Measurements from ENCODE around the gene SPATS2L. TPM values are rescaled to one million over a fixed set of nuclear protein-coding genes. Genes with fewer than 3 reads are reported as not detected.
"Not testable (repeated sequence)": the region's sequence is repeated elsewhere in the genome, so short reads cannot be mapped to it uniquely, and the experiment has no call there.

The SPATS2L gene
- total RNA-seq, 1 experiment from 2014 or later, result not detected

GRCh38 chr2:200344202-200344601 is 37.7 kb downstream of the SPATS2L start:
- H3K9me3 ChIP-seq (ENCODE audit: low read length); H3K79me2 ChIP-seq (ENCODE audit: low read length); H4K20me1 ChIP-seq (ENCODE audit: insufficient read depth, low read depth, low read length); H3K4me3 ChIP-seq (ENCODE audit: low read length); H2AFZ ChIP-seq (ENCODE audit: low read length); H3K9me2 ChIP-seq (replicated peaks; ENCODE audit: insufficient read depth, low read length); H3K36me3 ChIP-seq (ENCODE audit: insufficient read depth, low read length); DNase-seq; H3K4me2 ChIP-seq (ENCODE audit: low read depth, low read length, poor library complexity, severe bottlenecking); H3K4me1 ChIP-seq (ENCODE audit: low read length); H3K9ac ChIP-seq (ENCODE audit: low read length); H3K27me3 ChIP-seq (ENCODE audit: low read length); H3K27ac ChIP-seq (ENCODE audit: low read length): not testable (repeated sequence)

- no peaks in the 10 kb centered on the region for H3K79me2 ChIP-seq (ENCODE audit: low read length)
These were observed 39.5 kb downstream of the SPATS2L start for GRCh38 chr2:200345975-200346374.

GRCh38 chr2:200347301-200347700 is 40.8 kb downstream of the SPATS2L start:
- no peak overlapping the region for H3K27ac ChIP-seq (ENCODE audit: low read length)
- H3K36me3 ChIP-seq (ENCODE audit: insufficient read depth, low read length), result no peaks in the 10 kb centered on the region
- no peak overlapping the region for H2AFZ ChIP-seq (ENCODE audit: low read length)
- no peak overlapping the region for H3K4me2 ChIP-seq (ENCODE audit: low read depth, low read length, poor library complexity, severe bottlenecking)
- no peaks in the 10 kb centered on the region for H4K20me1 ChIP-seq (ENCODE audit: insufficient read depth, low read depth, low read length)
- no peak for DNase-seq
- H3K9me3 ChIP-seq (ENCODE audit: low read length), result no peaks in the 10 kb centered on the region
- no peaks in the 10 kb centered on the region for H3K9me2 ChIP-seq (replicated peaks; ENCODE audit: insufficient read depth, low read length)
- H3K27me3 ChIP-seq (ENCODE audit: low read length), result no peaks in the 10 kb centered on the region
- H3K4me1 ChIP-seq (ENCODE audit: low read length), result no peaks in the 10 kb centered on the region; the same call in 1 of the 2 replicates
- no peak overlapping the region for H3K9ac ChIP-seq (ENCODE audit: low read length)
- H3K4me3 ChIP-seq (ENCODE audit: low read length), result no peak overlapping the region
- H3K79me2 ChIP-seq (ENCODE audit: low read length), result no peaks in the 10 kb centered on the region

More at GRCh38 chr2:200345975-200346374, 39.5 kb downstream of the SPATS2L start:
- DNase-seq, result no peak
- Histone ChIP-seq H3K27ac (ENCODE audit: low read length) (no peak overlapping the region), H3K4me2 (ENCODE audit: low read depth, low read length, poor library complexity, severe bottlenecking) (no peak overlapping the region), H3K9me3 (ENCODE audit: low read length) (no peaks in the 10 kb centered on the region), H3K9me2 (replicated peaks; ENCODE audit: insufficient read depth, low read length) (no peaks in the 10 kb centered on the region), H3K27me3 (ENCODE audit: low read length) (no peaks in the 10 kb centered on the region), H3K4me3 (ENCODE audit: low read length) (no peak overlapping the region), H3K4me1 (ENCODE audit: low read length) (no peaks in the 10 kb centered on the region; the same call in 1 of the 2 replicates), H3K36me3 (ENCODE audit: insufficient read depth, low read length) (no peaks in the 10 kb centered on the region), H3K9ac (ENCODE audit: low read length) (no peak overlapping the region), H2AFZ (ENCODE audit: low read length) (no peak overlapping the region), H4K20me1 (ENCODE audit: insufficient read depth, low read depth, low read length) (no peaks in the 10 kb centered on the region)

- no peak for DNase-seq
- no peaks in the 10 kb centered on the region for H3K36me3 ChIP-seq (ENCODE audit: insufficient read depth, low read length)
- no peaks in the 10 kb centered on the region for H3K9me3 ChIP-seq (ENCODE audit: low read length)
- H2AFZ ChIP-seq (ENCODE audit: low read length), result no peak overlapping the region
- H3K4me3 ChIP-seq (ENCODE audit: low read length), result no peak overlapping the region
- no peaks in the 10 kb centered on the region for H4K20me1 ChIP-seq (ENCODE audit: insufficient read depth, low read depth, low read length)
- H3K27me3 ChIP-seq (ENCODE audit: low read length), result no peaks in the 10 kb centered on the region
- H3K4me2 ChIP-seq (ENCODE audit: low read depth, low read length, poor library complexity, severe bottlenecking), result no peak overlapping the region
- no peaks in the 10 kb centered on the region; the same call in 1 of the 2 replicates for H3K4me1 ChIP-seq (ENCODE audit: low read length)
- H3K9ac ChIP-seq (ENCODE audit: low read length), result no peak overlapping the region
- H3K9me2 ChIP-seq (replicated peaks; ENCODE audit: insufficient read depth, low read length), result no peaks in the 10 kb centered on the region
- no peaks in the 10 kb centered on the region for H3K79me2 ChIP-seq (ENCODE audit: low read length)
- no peak overlapping the region for H3K27ac ChIP-seq (ENCODE audit: low read length)
These were observed 42.5 kb downstream of the SPATS2L start for GRCh38 chr2:200348897-200349563.

- no peak overlapping the region for H3K9ac ChIP-seq (ENCODE audit: low read length)
- no peaks in the 10 kb centered on the region for H3K27me3 ChIP-seq (ENCODE audit: low read length)
- no peak overlapping the region for H3K4me2 ChIP-seq (ENCODE audit: low read depth, low read length, poor library complexity, severe bottlenecking)
- H3K4me3 ChIP-seq (ENCODE audit: low read length), result no peak overlapping the region
- H3K27ac ChIP-seq (ENCODE audit: low read length), result no peak overlapping the region
- no peaks in the 10 kb centered on the region for H3K9me2 ChIP-seq (replicated peaks; ENCODE audit: insufficient read depth, low read length)
- no peak for DNase-seq
- H3K79me2 ChIP-seq (ENCODE audit: low read length), result no peaks in the 10 kb centered on the region
- H3K9me3 ChIP-seq (ENCODE audit: low read length), result no peaks in the 10 kb centered on the region
- no peaks in the 10 kb centered on the region for H3K36me3 ChIP-seq (ENCODE audit: insufficient read depth, low read length)
- no peaks in the 10 kb centered on the region; the same call in 1 of the 2 replicates for H3K4me1 ChIP-seq (ENCODE audit: low read length)
- no peaks in the 10 kb centered on the region for H4K20me1 ChIP-seq (ENCODE audit: insufficient read depth, low read depth, low read length)
- no peak overlapping the region for H2AFZ ChIP-seq (ENCODE audit: low read length)
These were observed 43.4 kb downstream of the SPATS2L start for GRCh38 chr2:200349868-200350267.

GRCh38 chr2:200350850-200351285 is 44.4 kb downstream of the SPATS2L start:
- H3K4me1 ChIP-seq (ENCODE audit: low read length), result no peaks in the 10 kb centered on the region; the same call in 1 of the 2 replicates
- no peaks in the 10 kb centered on the region for H3K9me3 ChIP-seq (ENCODE audit: low read length)
- H3K4me2 ChIP-seq (ENCODE audit: low read depth, low read length, poor library complexity, severe bottlenecking), result no peak overlapping the region
- no peak for DNase-seq
- H2AFZ ChIP-seq (ENCODE audit: low read length), result no peak overlapping the region
- no peaks in the 10 kb centered on the region for H3K9me2 ChIP-seq (replicated peaks; ENCODE audit: insufficient read depth, low read length)
- no peak overlapping the region for H3K4me3 ChIP-seq (ENCODE audit: low read length)
- H3K79me2 ChIP-seq (ENCODE audit: low read length), result no peaks in the 10 kb centered on the region
- no peaks in the 10 kb centered on the region for H4K20me1 ChIP-seq (ENCODE audit: insufficient read depth, low read depth, low read length)
- no peaks in the 10 kb centered on the region for H3K27me3 ChIP-seq (ENCODE audit: low read length)
- H3K27ac ChIP-seq (ENCODE audit: low read length), result no peak overlapping the region
- H3K36me3 ChIP-seq (ENCODE audit: insufficient read depth, low read length), result no peaks in the 10 kb centered on the region
- no peak overlapping the region for H3K9ac ChIP-seq (ENCODE audit: low read length)

GRCh38 chr2:200351815-200352214 is 45.3 kb downstream of the SPATS2L start:
- Histone ChIP-seq H3K9ac (ENCODE audit: low read length) (no peak overlapping the region), H2AFZ (ENCODE audit: low read length) (no peak overlapping the region), H3K27me3 (ENCODE audit: low read length) (no peaks in the 10 kb centered on the region), H3K4me2 (ENCODE audit: low read depth, low read length, poor library complexity, severe bottlenecking) (no peak overlapping the region), H3K4me1 (ENCODE audit: low read length) (no peaks in the 10 kb centered on the region; the same call in 1 of the 2 replicates), H3K9me3 (ENCODE audit: low read length) (no peaks in the 10 kb centered on the region), H3K79me2 (ENCODE audit: low read length) (no peaks in the 10 kb centered on the region), H3K4me3 (ENCODE audit: low read length) (no peak overlapping the region), H3K9me2 (replicated peaks; ENCODE audit: insufficient read depth, low read length) (no peaks in the 10 kb centered on the region), H4K20me1 (ENCODE audit: insufficient read depth, low read depth, low read length) (no peaks in the 10 kb centered on the region), H3K36me3 (ENCODE audit: insufficient read depth, low read length) (no peaks in the 10 kb centered on the region), H3K27ac (ENCODE audit: low read length) (no peak overlapping the region)
- DNase-seq, result no peak

- no peaks in the 10 kb centered on the region; the same call in 1 of the 2 replicates for H3K4me1 ChIP-seq (ENCODE audit: low read length)
- no peak for DNase-seq
- H3K9me2 ChIP-seq (replicated peaks; ENCODE audit: insufficient read depth, low read length), result no peaks in the 10 kb centered on the region
- H2AFZ ChIP-seq (ENCODE audit: low read length), result no peak overlapping the region
- H3K9ac ChIP-seq (ENCODE audit: low read length), result no peak overlapping the region
- no peaks in the 10 kb centered on the region for H3K36me3 ChIP-seq (ENCODE audit: insufficient read depth, low read length)
- H3K4me2 ChIP-seq (ENCODE audit: low read depth, low read length, poor library complexity, severe bottlenecking), result no peak overlapping the region
- H3K9me3 ChIP-seq (ENCODE audit: low read length), result no peaks in the 10 kb centered on the region
- no peak overlapping the region for H3K27ac ChIP-seq (ENCODE audit: low read length)
- H3K79me2 ChIP-seq (ENCODE audit: low read length), result no peaks in the 10 kb centered on the region
- H3K27me3 ChIP-seq (ENCODE audit: low read length), result no peaks in the 10 kb centered on the region
- no peaks in the 10 kb centered on the region for H4K20me1 ChIP-seq (ENCODE audit: insufficient read depth, low read depth, low read length)
- H3K4me3 ChIP-seq (ENCODE audit: low read length), result no peak overlapping the region
These were observed 46.1 kb downstream of the SPATS2L start for GRCh38 chr2:200352636-200353035.
